Thyroid gland (tissue), 4 donors: Measurements from ENCODE around the gene ETV6.

ENCODE experiments used
- CTCF ChIP-seq, 6 experiments: fragments of 200-600 bp in 3 of 6; fragments of 450-650 bp in 3 of 6; sonication (generic) in 3 of 6; IDR thresholded peaks; one replicate each; pipeline ENCODE4 v1.5.1; 2016 to 2019; ENCODE audit warnings: antibody characterized with exemption in 6 of 6, mild to moderate bottlenecking in 2 of 6, inconsistent platforms in 1 of 6, moderate library complexity in 1 of 6
- POLR2A ChIP-seq, 2 donors: fragments of 450-650 bp; IDR thresholded peaks; one replicate each; pipeline ENCODE4 v1.6.1; 2017; ENCODE audit warnings: antibody characterized with exemption in 2 of 2, mild to moderate bottlenecking in 2 of 2, moderate library complexity in 1 of 2

GRCh38 chr12:11836282-11837151, 187.0 kb downstream of the ETV6 start:
- TF ChIP-seq CTCF (IDR thresholded peaks at IDR 0.05) (no peak), POLR2A (IDR thresholded peaks at IDR 0.05) (no peak)
